Caco-2 (cell line): ENCODE results near the gene SAMD4A. TPM values are rescaled to one million over a fixed set of nuclear protein-coding genes. Genes with fewer than 3 reads are reported as not detected.

Source experiments
- BruUV-seq: library from RNA; stranded (reverse); fragments of 400-500 nt; replicated peaks from 2 replicates; lab custom pipeline; 2021; lab: Mats Ljungman, UMichigan
- CTCF ChIA-PET: fragments of 300-600 bp; sonication (Branson Sonifier 250); formaldehyde crosslinking; loops from one replicate; lab custom pipeline; 2022; ENCODE audit warnings: antibody characterized with exemption; lab: Charles Lee
- POLR2A ChIA-PET: fragments of 300-600 bp; sonication (Branson Sonifier 250); formaldehyde crosslinking; loops from one replicate; lab custom pipeline; 2022; ENCODE audit warnings: antibody characterized with exemption; lab: Charles Lee
- DNase-seq, 2 experiments: peaks; one replicate each; pipeline versions ENCODE4 v3.0.0 to v3.0.0-alpha.2; 2020 to 2022
- H3K27me3 ChIP-seq: replicated peaks from 2 replicates; pipeline ENCODE4 v1.6.0; 2011; ENCODE audit warnings: low read length; ENCODE audit not compliant: control insufficient read depth, insufficient read depth
- H3K36me3 ChIP-seq: 2 replicates; pipeline ENCODE4 v1.5.1; 2011; ENCODE audit warnings: low read length; ENCODE audit not compliant: control insufficient read depth, insufficient read depth
- H3K4me1 ChIP-seq: fragments of 250-450 bp; sonication (Bioruptor Pico); 2 replicates; pipeline ENCODE4 v1.5.1; 2020; ENCODE audit warnings: mild to moderate bottlenecking
- H3K4me3 ChIP-seq: 2 replicates; pipeline ENCODE4 v1.5.1; 2011; ENCODE audit warnings: low read depth, mild to moderate bottlenecking, control low read depth, low read length
- H3K9me3 ChIP-seq: fragments of 250-450 bp; sonication (Bioruptor Pico); 2 replicates; pipeline ENCODE4 v1.5.1; 2020; ENCODE audit warnings: mild to moderate bottlenecking, moderate library complexity
- H3K27ac Mint-ChIP-seq: one replicate; pipeline ENCODE4 v1.8.0; 2022; ENCODE audit warnings: mixed read lengths; ENCODE audit not compliant: unreplicated experiment
- H3K27me3 Mint-ChIP-seq: one replicate; pipeline ENCODE4 v1.8.0; 2022; ENCODE audit warnings: mixed read lengths; ENCODE audit not compliant: insufficient read depth, unreplicated experiment
- H3K36me3 Mint-ChIP-seq: one replicate; pipeline ENCODE4 v1.8.0; 2022; ENCODE audit warnings: mild to moderate bottlenecking, mixed read lengths; ENCODE audit not compliant: insufficient read depth, unreplicated experiment
- H3K4me1 Mint-ChIP-seq: one replicate; pipeline ENCODE4 v1.8.0; 2022; ENCODE audit warnings: low read depth, mixed read lengths; ENCODE audit not compliant: unreplicated experiment
- H3K4me3 Mint-ChIP-seq: one replicate; pipeline ENCODE4 v1.8.0; 2022; ENCODE audit warnings: mild to moderate bottlenecking, moderate library complexity, mixed read lengths; ENCODE audit not compliant: unreplicated experiment
- H3K9me3 Mint-ChIP-seq: one replicate; pipeline ENCODE4 v1.8.0; 2022; ENCODE audit warnings: mixed read lengths; ENCODE audit not compliant: unreplicated experiment
- CTCF ChIP-seq, 2 experiments: fragments of 200-600 bp in 1 of 2; IDR thresholded peaks; 1 replicate in 1 of 2; 2 replicates in 1 of 2; pipeline versions ENCODE4 v1.5.1 to v1.8.0; 2011 to 2022; ENCODE audit warnings: antibody characterized with exemption in 1 of 2, control low read depth in 1 of 2, inconsistent platforms in 1 of 2, low read depth in 1 of 2, low read length in 1 of 2, mild to moderate bottlenecking in 1 of 2, moderate library complexity in 1 of 2; ENCODE audit not compliant: insufficient read depth in 1 of 2, severe bottlenecking in 1 of 2, unreplicated experiment in 1 of 2
- intact Hi-C: fragments of 100-400 bp; cut with micrococcal nuclease; formaldehyde crosslinking; loops from one replicate; pipeline ENCODE4 v1.10.0; 2022; ENCODE audit not compliant: unreplicated experiment
- total RNA-seq: library from RNA; stranded (reverse); gene quantifications from 2 replicates; pipeline ENCODE4 v1.2.3, GENCODE V29; 2022

Gene SAMD4A
- total RNA-seq, 1 experiment from 2014 or later = 60.8 TPM

- CTCF ChIA-PET = no interaction called here
- Mint-ChIP-seq H3K36me3 (peaks cover 67% of the 10 kb centered on the region), H3K4me1 (no peaks in the 10 kb centered on the region), H3K27me3 (no peaks in the 10 kb centered on the region), H3K4me3 (no peak overlapping the region), H3K9me3 (no peaks in the 10 kb centered on the region), H3K27ac (peak overlapping the region; percentile 42)
- POLR2A ChIA-PET = no interaction called here
- BruUV-seq = no TSS peak
- Histone ChIP-seq H3K4me1 (no peaks in the 10 kb centered on the region), H3K4me3 (no peak overlapping the region), H3K9me3 (no peaks in the 10 kb centered on the region), H3K36me3 (no peaks in the 10 kb centered on the region), H3K27me3 (no peaks in the 10 kb centered on the region)
- TF ChIP-seq CTCF (IDR thresholded peaks at IDR 0.05; ENCODE audit: insufficient read depth in 1 of 2, low read depth in 1 of 2, low read length in 1 of 2, severe bottlenecking in 1 of 2, unreplicated experiment in 1 of 2) = no peak
- intact Hi-C loops = no loop called here
- DNase-seq = no peak
These were observed 117.2 kb downstream of the SAMD4A start for GRCh38 chr14:54683882-54684794.

GRCh38 chr14:54685286-54685845 is 118.4 kb downstream of the SAMD4A start:
- H3K4me3 ChIP-seq = no peak overlapping the region
- Mint-ChIP-seq H3K36me3 (peaks cover 73% of the 10 kb centered on the region), H3K27ac (peak overlapping the region; percentile 51), H3K4me3 (no peak overlapping the region), H3K27me3 (no peaks in the 10 kb centered on the region), H3K9me3 (no peaks in the 10 kb centered on the region), H3K4me1 (peaks cover 8% of the 10 kb centered on the region)
- ChIA-PET POLR2A (no interaction called here), CTCF (no interaction called here)
- H3K27me3 ChIP-seq = no peaks in the 10 kb centered on the region
- intact Hi-C loops = no loop called here
- no peak for TF ChIP-seq CTCF (IDR thresholded peaks at IDR 0.05; ENCODE audit: insufficient read depth in 1 of 2, low read depth in 1 of 2, low read length in 1 of 2, severe bottlenecking in 1 of 2, unreplicated experiment in 1 of 2)
- H3K4me1 ChIP-seq = no peaks in the 10 kb centered on the region
- DNase-seq = no peak
- BruUV-seq = no TSS peak
- H3K36me3 ChIP-seq = no peaks in the 10 kb centered on the region
- no peaks in the 10 kb centered on the region for H3K9me3 ChIP-seq

GRCh38 chr14:54686219-54686870 is 119.4 kb downstream of the SAMD4A start:
- no TSS peak for BruUV-seq
- ChIA-PET CTCF (interaction anchor here (0.6 to 0.7 kb wide), 2 partner anchors 99 to 293 kb away, joined by 3 to 8 read pairs; no protein-coding TSS in a partner anchor), POLR2A (no interaction called here)
- no peak for DNase-seq
- no peaks in the 10 kb centered on the region for H3K9me3 Mint-ChIP-seq
- Histone ChIP-seq H3K27me3 (no peaks in the 10 kb centered on the region), H3K36me3 (no peaks in the 10 kb centered on the region), H3K4me3 (no peak overlapping the region), H3K9me3 (no peaks in the 10 kb centered on the region), H3K4me1 (no peaks in the 10 kb centered on the region)
- peak overlapping the region; percentile 51 for H3K27ac Mint-ChIP-seq
- H3K27me3 Mint-ChIP-seq = no peaks in the 10 kb centered on the region
- H3K4me1 Mint-ChIP-seq = peaks cover 17% of the 10 kb centered on the region
- intact Hi-C loops = no loop called here
- peaks cover 81% of the 10 kb centered on the region for H3K36me3 Mint-ChIP-seq
- no peak for TF ChIP-seq CTCF (IDR thresholded peaks at IDR 0.05; ENCODE audit: insufficient read depth in 1 of 2, low read depth in 1 of 2, low read length in 1 of 2, severe bottlenecking in 1 of 2, unreplicated experiment in 1 of 2)
- no peak overlapping the region for H3K4me3 Mint-ChIP-seq
